HepG2 (cell line): ENCODE measurements around the gene GCSAM. TPM values are rescaled to one million over a fixed set of nuclear protein-coding genes. Genes with fewer than 3 reads are reported as not detected.
A peak's percentile ranks its signal among the peaks of the same experiment; 100 is the strongest.

Experiments used
- ARNTL ChIP-seq: sonication (generic); formaldehyde crosslinking; IDR thresholded peaks from 2 replicates; pipeline ENCODE4 v1.4.0; 2020; ENCODE audit warnings: mild to moderate bottlenecking, missing genetic modification reagents
- ATF3 ChIP-seq: sonication (generic); formaldehyde crosslinking; IDR thresholded peaks from 2 replicates; pipeline ENCODE4 v1.4.0; 2020; ENCODE audit warnings: missing genetic modification reagents
- CBX5 ChIP-seq: sonication (generic); formaldehyde crosslinking; IDR thresholded peaks from 2 replicates; pipeline ENCODE4 v1.4.0; 2020; ENCODE audit warnings: missing genetic modification reagents, borderline replicate concordance
- CHD4 ChIP-seq: fragments of 200-600 bp; sonication (generic); IDR thresholded peaks from 2 replicates; pipeline ENCODE4 v1.7.0; 2017; ENCODE audit warnings: mild to moderate bottlenecking, low read length, borderline replicate concordance
- CTCF ChIP-seq: sonication (generic); formaldehyde crosslinking; IDR thresholded peaks from 2 replicates; pipeline ENCODE4 v1.5.0; 2020; ENCODE audit warnings: mild to moderate bottlenecking, missing genetic modification reagents, moderate library complexity
- DMAP1 ChIP-seq: IDR thresholded peaks from 2 replicates; pipeline ENCODE4 v1.6.1; 2016
- FOXA3 ChIP-seq: IDR thresholded peaks from 2 replicates; pipeline ENCODE4 v1.6.1; 2016; ENCODE audit warnings: missing genetic modification reagents, missing compliant biosample characterization
- HMG20A ChIP-seq: IDR thresholded peaks from 2 replicates; pipeline ENCODE4 v1.6.1; 2016; ENCODE audit warnings: borderline replicate concordance
- JUND ChIP-seq: sonication (generic); formaldehyde crosslinking; IDR thresholded peaks from 2 replicates; pipeline ENCODE4 v1.8.0; 2022; ENCODE audit warnings: mild to moderate bottlenecking, missing genetic modification reagents
- LRRFIP1 ChIP-seq: sonication (generic); formaldehyde crosslinking; conservative IDR thresholded peaks from 2 replicates; pipeline ENCODE4 v1.4.0; 2020; ENCODE audit warnings: missing genetic modification reagents
- PAWR ChIP-seq: sonication (generic); formaldehyde crosslinking; IDR thresholded peaks from 2 replicates; pipeline ENCODE4 v1.4.0; 2020; ENCODE audit warnings: missing genetic modification reagents, mild to moderate bottlenecking, borderline replicate concordance
- PHF8 ChIP-seq: sonication (generic); formaldehyde crosslinking; IDR thresholded peaks from 2 replicates; pipeline ENCODE4 v1.5.0; 2020; ENCODE audit warnings: missing genetic modification reagents
- PPARG ChIP-seq: conservative IDR thresholded peaks from 2 replicates; pipeline ENCODE4 v1.6.1; 2016; ENCODE audit warnings: missing biosample characterization, missing genetic modification reagents
- SP5 ChIP-seq: IDR thresholded peaks from 2 replicates; pipeline ENCODE4 v1.6.1; 2016; ENCODE audit warnings: low read depth, borderline replicate concordance
- TFAP4 ChIP-seq: sonication (generic); IDR thresholded peaks from 2 replicates; pipeline ENCODE4 v1.6.1; 2016; ENCODE audit warnings: low read depth, borderline replicate concordance
- TFDP1 ChIP-seq: IDR thresholded peaks from 2 replicates; pipeline ENCODE4 v1.6.1; 2016; ENCODE audit warnings: missing compliant biosample characterization, missing genetic modification reagents, borderline replicate concordance
- ZBTB26 ChIP-seq: IDR thresholded peaks from 2 replicates; pipeline ENCODE4 v1.6.1; 2016; ENCODE audit warnings: missing compliant biosample characterization, missing genetic modification reagents, borderline replicate concordance
- ZNF296 ChIP-seq: sonication (generic); formaldehyde crosslinking; conservative IDR thresholded peaks from 2 replicates; pipeline ENCODE4 v1.5.0; 2020; ENCODE audit warnings: mild to moderate bottlenecking, missing genetic modification reagents
- ZNF570 ChIP-seq: sonication (generic); formaldehyde crosslinking; IDR thresholded peaks from 2 replicates; pipeline ENCODE4 v1.4.0; 2020; ENCODE audit warnings: mild to moderate bottlenecking, missing genetic modification reagents, borderline replicate concordance
- ZNF792 ChIP-seq: IDR thresholded peaks from 2 replicates; pipeline ENCODE4 v1.6.1; 2016
- ZSCAN30 ChIP-seq: sonication (generic); formaldehyde crosslinking; IDR thresholded peaks from 2 replicates; pipeline ENCODE4 v1.5.0; 2020; ENCODE audit warnings: mild to moderate bottlenecking, missing genetic modification reagents
- polyA plus RNA-seq, 8 experiments: library from polyadenylated mRNA; depleted of rRNA in 3 of 8; stranded (reverse) in 7 of 8; unstranded in 1 of 8; fragments of >200 nt; fragmentation: Illumina TruSeq in 4 of 8; extraction: Trizol in 4 of 8; gene quantifications; 2 replicates each; pipeline versions ENCODE4 v1.2.1 to v1.2.3, GENCODE V29; 2011 to 2016; ENCODE audit warnings: low read depth in 4 of 8, missing spikeins in 1 of 8, mixed read lengths in 1 of 8; ENCODE audit not compliant: insufficient read depth in 1 of 8
- total RNA-seq, 5 experiments: library from RNA; depleted of rRNA; stranded (reverse); fragments of >200 nt; fragmentation: Illumina TruSeq; extraction: Trizol; gene quantifications; 2 replicates each; pipeline ENCODE4 v1.2.3, GENCODE V29; 2016; ENCODE audit warnings: low read depth in 1 of 5

Gene GCSAM
- total and polyA plus RNA-seq, 2 of the 13 experiments (the other 11 are each of a cell fraction or from before 2014, with no cell fraction given) = not detected

GRCh38 chr3:112074616-112075497 is 58.2 kb downstream of the GCSAM start (continued):
- TF ChIP-seq LRRFIP1 (CRISPR knock-in tag) = no peak
- 0 out of 2 replicates have a peak, but pooled peaks have one; percentile 29 for TF ChIP-seq CBX5 (CRISPR knock-in tag)
- TF ChIP-seq ARNTL (CRISPR knock-in tag) = no peak
- TF ChIP-seq CHD4 = no peak
- TF ChIP-seq ZSCAN30 = no peak
- TF ChIP-seq SP5 (CRISPR knock-in tag) = peak; percentile 42; the same call in 1 of the 2 replicates
- no peak for TF ChIP-seq DMAP1 (CRISPR knock-in tag)
- TF ChIP-seq ZNF296 = no peak
- peak; percentile 82; the same call in 1 of the 2 replicates for TF ChIP-seq TFAP4
- peak; percentile 60 for TF ChIP-seq FOXA3
- no peak for TF ChIP-seq CTCF (CRISPR knock-in tag)
- no peak for TF ChIP-seq ZNF570 (CRISPR knock-in tag)
- 0 out of 2 replicates have a peak, but pooled peaks have one; percentile 13 for TF ChIP-seq PPARG
- 0 out of 2 replicates have a peak, but pooled peaks have one; percentile 57 for TF ChIP-seq ZNF792 (CRISPR knock-in tag)
- 0 out of 2 replicates have a peak, but pooled peaks have one; percentile 13 for TF ChIP-seq HMG20A (CRISPR knock-in tag)
- TF ChIP-seq ATF3 = peak; percentile 36; the same call in 1 of the 2 replicates
- TF ChIP-seq JUND (CRISPR knock-in tag) = no peak
- TF ChIP-seq PAWR = no peak
- TF ChIP-seq ZBTB26 (CRISPR knock-in tag) = peak; percentile 23; the same call in 1 of the 2 replicates
- 0 out of 2 replicates have a peak, but pooled peaks have one; percentile 18 for TF ChIP-seq TFDP1
- TF ChIP-seq PHF8 = no peak
